Activated CD8-positive, alpha-beta memory T cell treated with anti-CD3 and anti-CD28 coated beads for 4 hours (primary cell): Measurements from ENCODE around the gene RADIL.
A peak's percentile ranks its signal among the peaks of the same experiment; 100 is the strongest.
"Not testable (repeated sequence)": the region's sequence is repeated elsewhere in the genome, so short reads cannot be mapped to it uniquely, and the experiment has no call there.

ENCODE experiments used
- DNase-seq, 2 donors: peaks; one replicate each; pipeline ENCODE4 v3.0.0-alpha.2; 2020; ENCODE audit warnings: low read depth in 2 of 2

Gene RADIL

DNA sequence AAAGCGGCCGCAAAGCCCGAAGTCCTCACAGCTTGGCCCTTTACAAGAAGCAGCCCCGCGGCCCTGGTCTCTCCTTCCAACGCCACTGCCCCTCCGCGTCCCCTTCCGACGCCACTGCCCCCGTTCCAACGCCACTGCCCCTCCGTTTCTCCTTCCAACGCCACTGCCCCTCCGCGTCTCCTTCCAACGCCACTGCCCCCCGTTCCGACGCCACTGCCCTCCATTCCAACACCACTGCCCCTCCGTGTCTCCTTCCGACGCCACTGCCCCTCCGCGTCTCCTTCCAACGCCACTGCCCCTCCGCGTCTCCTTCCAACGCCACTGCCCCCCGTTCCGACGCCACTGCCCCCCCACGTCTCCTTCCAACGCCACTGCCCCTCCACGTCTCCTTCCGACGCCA, 75.0 kb downstream of the RADIL start:
- no peak for DNase-seq

DNA sequence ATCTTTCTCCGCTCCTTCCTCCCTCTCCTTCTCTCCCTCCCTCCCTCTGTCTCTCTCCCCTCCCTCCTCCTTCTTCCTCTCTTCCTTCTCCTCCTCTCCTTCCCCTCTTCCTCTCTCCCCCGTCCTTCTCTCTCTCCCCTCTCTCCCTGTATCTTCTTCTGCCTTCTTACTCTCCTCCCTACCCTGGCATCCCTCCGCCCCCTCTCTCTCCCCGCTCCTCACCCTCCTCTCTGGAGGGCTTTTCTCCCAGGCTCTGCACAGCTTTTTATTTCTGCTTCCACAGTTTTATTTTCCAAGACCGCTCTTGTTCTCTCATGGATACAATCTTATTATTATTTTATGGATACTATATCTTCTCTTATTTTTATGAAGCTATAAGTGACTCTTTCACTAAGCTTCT, 75.5 kb downstream of the RADIL start:
- no peak for DNase-seq

DNA sequence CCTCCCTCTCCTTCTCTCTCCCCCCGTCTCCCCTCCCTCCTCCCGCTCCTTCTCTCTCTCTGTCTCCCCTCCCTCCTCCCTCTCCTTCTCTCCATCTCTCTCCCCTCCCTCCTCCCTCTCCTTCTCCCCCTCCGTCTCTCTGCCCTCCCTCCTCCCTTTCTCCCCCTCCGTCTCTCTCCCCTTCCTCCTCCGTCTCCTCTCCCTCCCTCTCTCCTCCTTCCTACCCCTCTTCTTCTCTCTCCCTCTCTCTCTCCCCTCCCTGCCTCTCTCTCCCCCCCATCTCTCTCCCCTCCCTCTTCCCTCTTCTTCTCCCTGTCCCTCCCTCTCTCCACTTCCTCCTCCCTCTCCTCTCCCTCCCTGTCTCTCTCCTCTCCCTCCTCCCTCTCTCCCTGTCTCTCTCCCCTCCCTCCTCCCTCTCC, 75.9 kb downstream of the RADIL start:
- DNase-seq, result no peak

DNA sequence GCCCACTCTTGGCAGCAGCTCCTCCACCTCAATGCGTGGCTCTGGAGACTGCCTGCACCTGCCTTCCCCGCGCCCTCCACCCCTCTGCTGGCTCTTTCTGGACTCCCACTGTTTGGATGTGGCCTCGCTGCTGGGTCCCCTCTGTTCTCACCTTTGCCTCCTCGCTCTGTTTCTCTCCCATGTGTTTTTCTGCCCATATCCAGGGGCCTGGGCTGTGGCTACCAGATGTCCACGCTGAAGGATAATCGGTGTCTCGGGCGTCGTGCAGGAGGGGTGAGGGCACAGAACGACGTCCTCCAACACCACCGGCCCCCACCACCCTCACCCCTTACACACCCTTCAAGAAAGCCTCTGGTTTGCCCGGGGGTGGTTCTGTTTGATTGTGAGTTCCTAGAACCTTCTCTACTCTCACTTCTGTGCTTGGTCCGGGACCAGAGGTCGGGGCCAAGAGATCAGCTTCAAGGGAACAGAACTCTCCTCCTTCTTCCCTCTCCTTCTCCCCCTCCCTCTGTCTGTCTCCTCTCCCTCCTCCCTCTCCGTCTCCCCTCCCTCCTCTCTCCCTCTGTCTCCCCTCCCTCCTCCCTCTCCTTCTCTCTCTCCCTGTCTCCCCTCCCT, 76.4 kb downstream of the RADIL start:
- no peak for DNase-seq

DNA sequence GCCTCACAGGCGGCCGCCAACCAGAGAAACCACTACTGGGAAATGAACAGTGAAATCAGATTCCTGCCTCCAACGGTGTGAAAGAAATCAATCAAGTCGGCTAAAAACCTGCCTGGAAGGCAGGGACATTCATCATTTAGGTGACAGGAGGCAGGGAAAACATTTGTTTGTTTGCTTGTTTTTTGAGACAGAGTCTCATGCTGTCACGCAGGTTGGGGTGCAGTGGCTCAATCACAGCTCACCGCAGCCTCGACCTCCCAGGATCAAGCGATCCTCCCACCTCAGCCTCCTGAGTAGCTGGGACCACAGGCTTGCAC, 77.6 kb downstream of the RADIL start:
- DNase-seq, result no peak

DNA sequence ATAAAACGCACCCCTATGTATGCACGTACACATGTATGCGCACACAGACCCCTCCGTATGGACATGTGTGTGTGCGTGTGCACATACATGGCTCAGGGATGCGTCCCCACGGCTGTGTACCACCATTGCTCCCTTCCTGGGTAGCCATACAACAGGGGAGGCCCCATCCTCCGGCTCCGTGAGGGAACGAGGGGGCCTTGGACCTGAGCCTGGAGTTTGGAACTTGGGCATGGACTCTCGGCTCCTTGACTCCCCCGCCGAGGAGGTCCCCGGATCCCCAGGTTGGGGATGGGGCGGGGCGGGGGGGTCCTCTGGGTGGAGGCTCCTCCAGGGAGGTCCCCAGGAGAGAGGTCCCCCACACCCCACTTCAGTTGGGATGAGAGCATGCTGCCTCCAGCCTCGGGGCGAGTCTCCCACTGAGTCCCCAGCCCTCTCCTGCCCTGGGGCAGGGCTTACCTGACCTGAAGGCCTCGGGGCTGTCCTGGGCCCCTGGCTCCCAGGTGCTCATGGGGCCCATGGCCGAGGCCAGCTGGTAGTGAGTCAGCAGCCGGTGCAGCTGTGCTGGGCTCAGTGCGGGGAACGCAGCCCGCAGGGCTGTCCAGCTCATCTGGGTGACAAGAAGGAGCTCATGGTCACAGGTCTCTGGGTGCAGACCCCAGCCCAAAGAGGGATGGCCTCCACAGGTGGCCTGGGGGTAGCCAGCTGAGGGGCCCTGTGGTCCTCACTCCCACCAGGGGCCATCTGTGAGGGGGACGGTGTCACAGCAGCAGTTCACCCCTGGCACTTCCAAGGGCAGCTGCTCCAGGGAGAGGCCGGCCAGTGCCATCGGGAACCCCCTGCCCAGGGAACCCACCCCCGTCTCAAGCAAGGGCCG, 78.2 kb downstream of the RADIL start:
- DNase-seq, result no peak

DNA sequence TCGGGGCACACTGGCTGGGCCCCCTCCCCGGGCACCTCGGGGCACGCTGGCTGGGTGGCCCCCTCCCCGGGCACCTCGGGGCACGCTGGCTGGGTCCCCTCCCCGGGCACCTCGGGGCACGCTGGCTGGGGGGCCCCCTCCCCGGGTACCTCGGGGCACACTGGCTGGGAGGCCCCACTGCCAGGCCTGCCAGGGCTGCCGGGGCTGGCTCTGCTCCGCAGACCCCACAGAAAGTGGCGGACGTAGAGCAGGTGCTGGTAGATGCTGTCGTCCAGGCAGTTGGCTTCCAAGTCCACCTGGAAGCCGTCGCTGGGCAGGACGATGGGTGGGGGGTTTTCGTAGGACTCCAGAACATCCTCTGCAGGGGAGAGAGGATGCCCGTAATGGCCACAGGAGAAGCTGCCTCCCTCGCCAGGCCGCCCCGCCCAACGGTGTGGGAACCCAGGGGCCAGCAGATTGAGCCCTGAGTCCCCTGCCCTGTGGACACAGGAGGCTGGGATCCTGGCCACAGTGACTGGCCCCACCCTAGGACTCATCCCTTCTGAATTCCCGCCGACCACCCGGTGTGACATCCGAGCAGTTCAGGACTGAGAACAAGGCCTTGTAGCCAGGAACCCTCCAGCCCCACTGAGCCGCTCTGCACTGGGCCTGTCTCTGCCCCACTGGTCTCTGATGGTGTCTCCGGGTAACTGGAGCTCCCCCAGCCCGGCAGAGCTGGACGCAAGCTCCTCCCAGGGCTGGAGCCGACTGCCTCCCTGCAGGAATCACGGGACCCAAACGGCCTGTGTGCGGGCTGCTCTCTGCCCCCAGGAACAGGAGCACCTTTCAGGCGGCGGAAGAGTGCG, 79.9 kb downstream of the RADIL start:
- no peak for DNase-seq

DNA sequence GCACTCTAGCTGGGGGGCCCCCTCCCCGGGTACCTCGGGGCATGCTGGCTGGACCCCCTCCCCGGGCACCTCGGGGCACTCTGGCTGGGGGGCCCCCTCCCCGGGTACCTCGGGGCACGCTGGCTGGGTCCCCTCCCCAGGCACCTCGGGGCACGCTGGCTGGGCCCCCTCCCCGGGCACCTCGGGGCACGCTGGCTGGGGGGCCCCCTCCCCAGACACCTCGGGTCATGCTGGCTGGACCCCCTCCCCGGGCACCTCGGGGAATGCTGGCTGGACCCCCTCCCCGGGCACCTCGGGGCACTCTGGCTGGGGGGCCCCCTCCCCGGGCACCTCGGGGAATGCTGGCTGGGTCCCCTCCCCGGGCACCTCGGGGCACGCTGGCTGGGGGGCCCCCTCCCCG, 80.9 kb downstream of the RADIL start:
- DNase-seq, result not testable (repeated sequence)

DNA sequence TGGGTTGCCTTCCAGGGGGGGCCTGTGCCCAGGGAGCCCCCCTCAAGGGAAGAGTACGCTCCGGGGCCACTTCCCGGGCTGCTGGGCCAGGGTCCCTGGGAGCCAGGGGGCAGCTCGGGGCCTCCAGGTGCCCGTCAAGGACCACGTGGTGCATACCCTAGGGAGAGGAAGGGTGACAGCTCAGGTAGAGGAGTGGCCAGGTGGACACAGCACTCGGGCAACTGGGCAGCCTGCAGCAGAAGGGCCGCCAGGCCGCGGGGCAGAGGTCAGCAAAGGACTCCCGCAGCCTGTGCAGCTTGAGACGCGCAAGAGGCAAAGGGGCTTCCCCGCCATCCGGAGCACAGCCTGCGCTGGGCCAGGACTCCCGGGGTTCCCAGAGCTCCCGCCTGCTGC, 81.7 kb downstream of the RADIL start:
- no peak for DNase-seq

DNA sequence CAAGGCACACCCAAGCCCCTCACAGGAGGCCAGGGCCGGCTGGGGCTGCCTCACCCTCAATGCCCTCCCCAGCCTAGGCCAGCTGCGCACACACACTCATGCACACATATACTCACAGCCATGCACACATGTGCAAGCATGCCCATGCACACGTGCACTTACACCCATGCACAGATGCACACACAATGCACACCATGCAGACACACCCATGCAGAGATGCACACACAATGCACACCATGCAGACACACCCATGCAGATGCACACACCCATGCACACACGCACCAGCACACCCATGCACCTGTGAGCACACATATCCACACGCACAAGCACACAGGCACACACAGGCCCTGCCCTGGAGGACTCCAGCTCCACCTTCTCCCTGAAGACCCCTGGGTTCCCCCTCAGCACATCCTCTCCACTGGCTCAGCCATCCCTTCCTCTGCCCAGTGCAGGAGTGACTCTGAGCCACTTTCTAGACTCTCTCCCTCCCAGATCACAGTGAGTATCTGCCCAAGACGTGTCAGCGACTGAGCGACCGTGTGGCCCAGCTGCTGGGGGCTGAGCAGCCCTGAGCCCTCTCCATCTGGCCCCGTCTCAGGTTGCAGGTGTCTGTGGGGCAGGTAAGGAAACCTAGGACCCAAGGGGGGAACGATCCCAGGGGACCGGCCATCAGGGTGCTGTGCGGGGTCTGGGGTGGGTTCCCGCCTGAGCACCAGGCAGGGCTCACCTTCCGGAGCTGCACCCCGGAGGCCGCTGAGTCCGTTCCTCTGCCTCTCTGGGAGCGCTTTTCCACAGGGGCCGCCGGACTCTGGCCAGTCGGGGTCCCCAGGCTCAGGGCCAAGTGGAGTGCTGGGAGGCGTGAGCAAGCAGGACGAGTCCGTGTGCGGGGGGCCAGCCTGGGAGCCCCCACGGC, 82.3 kb downstream of the RADIL start:
- no peak for DNase-seq

DNA sequence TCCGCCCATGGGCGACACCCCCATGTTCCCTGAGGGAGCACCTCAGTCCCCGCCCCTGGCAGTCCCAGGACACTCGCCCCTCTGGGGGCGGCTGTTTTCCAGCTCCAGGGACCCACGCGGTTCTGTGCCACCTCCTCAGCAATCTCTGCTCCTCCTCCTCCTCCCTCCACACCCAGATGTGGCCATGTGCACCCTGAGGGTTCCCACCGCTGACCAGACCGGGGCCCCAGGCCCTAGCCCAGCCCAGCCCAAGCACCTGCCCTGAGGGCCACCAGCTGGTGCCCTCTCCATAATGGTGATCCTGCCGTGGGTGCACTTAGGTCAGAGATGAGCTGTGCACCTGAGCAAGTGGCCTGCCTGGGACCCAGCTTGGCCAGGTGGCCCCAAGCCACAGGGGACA, 83.0 kb downstream of the RADIL start:
- DNase-seq, result no peak

DNA sequence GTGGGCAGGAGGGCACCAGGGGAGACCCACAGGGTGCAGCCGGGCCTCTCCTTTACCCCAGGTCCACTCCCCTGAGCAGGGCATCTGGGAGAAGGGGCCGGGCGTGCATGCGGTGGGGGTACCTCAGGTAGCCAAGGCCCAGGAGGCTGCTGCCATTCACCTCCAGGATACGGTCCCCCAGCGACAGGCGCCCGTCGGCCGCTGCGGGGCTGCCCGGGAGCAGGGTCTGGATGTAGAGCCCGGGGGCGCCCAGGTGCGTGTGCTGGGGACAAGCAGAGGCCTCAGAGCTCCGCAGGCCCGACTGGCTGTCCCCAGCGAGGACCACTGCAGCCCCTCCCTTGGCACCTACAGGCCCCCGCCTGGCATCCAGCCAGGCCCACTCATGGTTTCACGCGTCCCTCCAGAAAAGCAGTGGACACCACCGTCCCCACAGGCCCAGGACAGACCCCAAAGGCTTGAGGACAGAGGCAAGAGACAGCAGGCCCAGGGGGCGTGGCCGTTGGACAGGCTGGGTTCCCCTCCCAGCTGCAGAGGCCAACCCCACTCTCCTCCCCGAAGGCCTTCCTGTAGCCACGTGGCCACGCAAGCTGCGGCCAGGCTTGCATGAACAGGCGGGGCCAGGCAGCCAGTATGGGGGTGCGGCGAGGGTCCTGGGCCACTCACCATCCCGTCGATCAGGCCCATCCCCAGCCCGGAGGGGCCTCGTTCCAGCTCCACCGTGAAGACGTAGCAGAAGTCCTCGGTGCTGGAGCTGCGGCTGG, 83.8 kb downstream of the RADIL start:
- DNase-seq, result no peak

DNA sequence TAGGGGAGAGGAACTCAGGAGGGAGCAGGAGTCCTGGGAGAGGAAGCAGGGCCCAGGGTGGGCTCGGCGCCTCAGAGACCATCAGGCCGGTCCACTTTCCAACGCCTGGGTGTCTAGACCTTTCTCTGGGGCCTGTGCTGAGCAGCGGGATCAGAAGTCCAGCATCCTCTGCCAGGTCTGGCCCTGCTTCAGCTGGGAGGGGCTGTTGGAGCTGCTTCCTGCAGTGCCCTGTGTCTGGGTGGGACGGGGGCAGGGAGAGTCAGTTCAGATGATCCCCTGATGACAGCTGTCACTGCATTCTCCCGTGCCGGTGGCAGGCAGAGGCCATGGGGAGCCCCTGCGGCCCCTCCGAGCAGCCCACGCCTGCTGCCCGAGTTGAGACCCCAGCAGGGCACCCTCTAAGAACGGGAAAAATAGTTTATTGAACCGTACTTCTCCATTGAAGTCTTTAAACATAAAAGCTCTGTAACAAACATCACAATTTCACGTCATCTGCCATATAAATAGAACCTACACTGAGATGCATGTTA, 84.7 kb downstream of the RADIL start:
- DNase-seq, result no peak

DNA sequence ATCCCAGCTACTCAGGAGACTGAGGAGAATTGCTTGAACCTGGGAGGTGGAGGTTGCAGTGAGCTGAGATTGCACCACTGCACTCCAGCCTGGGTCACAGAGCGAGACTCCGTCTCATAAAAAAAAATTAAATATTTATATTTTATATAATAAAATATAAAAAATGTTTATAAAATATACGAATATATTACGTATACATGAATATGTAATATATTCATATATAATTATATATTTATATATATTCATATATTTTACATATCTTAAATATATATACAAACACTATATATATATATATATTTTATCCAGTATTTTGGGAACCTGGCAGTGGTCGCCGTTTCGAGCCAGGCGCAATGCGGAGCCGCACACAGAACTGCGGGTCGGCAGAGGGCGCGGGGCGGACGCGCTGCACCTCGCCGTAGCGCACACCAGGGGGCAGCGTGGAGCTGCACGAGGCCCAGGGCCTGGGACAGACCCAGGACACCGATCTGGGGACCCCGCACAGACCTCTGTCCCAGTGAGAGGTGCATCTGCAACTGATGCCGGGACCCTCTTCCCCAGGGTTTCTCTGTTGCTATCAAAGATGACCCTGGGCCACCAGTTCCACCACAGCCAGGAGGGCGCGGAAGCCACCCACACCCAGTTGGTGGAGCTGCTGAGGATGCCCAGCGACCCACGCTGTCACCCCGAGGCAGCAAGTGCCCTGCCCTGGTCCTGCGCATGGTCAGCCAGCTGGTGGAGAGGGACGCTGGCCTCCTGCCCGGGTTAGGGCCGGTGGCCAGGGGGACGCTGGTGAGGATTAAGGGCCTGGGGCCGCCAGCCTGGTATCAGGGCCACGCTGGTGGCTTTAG, 85.4 kb downstream of the RADIL start:
- peak in 1 of 2 donors; percentile 27 for DNase-seq

DNA sequence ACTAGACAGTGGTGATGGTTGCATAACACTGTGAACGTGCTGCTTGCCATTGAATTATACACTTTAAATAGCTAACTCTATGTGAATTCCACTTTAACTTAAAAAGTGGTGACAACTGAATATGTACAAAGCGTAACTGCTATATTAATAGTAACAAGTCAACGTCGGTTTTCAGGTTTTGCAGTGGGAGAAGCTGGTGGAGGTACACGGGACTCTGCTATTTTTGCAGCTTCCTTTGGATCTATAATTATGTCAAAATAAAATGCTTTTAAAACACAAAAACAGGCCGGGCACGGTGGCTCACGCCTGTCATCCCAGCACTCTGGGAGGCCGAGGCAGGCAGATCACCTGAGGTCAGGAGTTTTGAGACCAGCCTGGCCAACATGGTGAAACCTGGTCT, 87.1 kb downstream of the RADIL start:
- no peak for DNase-seq

DNA sequence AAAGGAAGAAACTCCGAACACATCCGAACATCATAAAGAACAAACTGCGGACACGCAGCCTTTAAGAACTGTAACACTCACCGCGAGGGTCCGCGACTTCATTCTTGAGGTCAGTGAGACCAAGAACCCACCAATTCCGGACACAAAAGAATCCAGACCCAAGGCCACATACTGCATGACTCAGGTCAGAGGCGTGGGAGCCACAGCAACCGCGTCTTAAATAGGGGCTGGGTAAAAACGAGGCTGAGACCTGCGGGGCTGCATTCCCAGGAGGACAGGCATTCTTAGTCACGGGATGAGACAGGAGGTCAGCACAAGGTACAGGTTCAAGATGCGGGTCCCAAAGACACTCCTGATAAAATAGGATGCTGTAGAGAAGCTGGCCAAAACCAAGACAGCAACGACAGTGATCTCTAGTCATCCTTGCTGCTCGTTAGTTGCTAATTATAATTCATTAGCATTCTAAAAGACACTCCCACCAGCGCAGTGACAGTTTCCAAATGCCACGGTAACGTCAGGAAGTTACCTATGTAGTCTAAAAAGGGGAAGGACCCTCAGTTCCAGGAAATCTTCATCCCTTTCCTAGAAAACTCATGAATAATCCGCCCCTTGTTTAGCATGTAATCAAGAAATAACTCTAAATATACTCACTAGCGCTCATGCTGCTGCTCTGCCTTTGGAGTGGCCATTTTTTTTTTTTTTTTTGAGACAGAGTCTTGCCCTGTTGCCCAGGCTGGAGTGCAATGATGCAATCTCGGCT, 88.7 kb downstream of the RADIL start:
- no peak for DNase-seq

DNA sequence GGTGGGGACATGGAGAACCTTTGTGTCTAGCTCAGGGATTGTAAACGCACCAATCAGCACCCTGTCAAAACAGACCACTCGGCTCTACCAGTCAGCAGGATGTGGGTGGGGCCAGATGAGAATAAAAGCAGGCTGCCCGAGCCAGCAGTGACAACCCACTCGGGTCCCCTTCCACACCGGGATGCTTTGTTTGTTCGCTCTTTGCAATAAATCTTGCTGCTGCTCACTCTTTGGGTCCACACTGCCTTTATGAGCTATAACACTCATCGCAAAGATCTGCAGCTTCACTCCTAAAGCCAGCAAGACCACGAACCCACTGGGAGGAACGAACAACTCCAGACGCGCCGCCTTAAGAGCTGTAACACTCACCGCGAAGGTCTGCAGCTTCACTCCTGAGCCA, 89.3 kb downstream of the RADIL start:
- DNase-seq, result not testable (repeated sequence)

DNA sequence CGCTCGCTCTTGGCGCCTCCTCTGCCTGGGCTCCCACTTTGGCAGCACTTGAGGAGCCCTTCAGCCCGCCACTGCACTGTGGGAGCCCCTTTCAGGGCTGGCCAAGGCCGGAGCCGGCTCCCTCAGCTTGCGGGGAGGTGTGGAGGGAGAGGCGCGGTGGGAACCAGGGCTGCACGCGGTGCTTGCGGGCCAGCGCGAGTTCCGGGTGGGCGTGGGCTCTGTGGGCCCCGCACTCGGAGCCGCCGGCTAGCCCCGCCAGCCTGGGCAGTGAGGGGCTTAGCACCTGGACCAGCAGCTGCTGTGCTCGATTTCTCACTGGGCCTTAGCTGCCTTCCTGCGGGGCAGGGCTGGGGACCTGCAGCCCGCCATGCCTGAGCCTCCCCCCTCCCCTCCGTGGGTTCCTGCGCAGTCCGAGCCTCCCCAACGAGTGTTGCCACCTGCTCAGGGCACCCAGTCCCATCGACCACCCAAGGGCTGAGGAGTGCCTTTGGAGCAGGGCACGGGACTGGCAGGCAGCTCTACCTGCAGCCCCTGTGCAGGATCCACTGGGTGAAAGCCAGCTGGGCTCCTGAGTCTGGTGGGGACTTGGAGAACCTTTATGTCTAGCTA, 90.0 kb downstream of the RADIL start:
- DNase-seq, result not testable (repeated sequence)
